Suprapubic skin (tissue), 4 donors: ENCODE measurements around the gene ARHGAP6. TPM values are rescaled to one million over a fixed set of nuclear protein-coding genes. Genes with fewer than 3 reads are reported as not detected.

Experiments used
- DNase-seq, 2 donors: peaks; one replicate each; pipeline ENCODE4 v3.0.0-alpha.2; 2019; ENCODE audit warnings: low spot score in 2 of 2
- H3K27ac ChIP-seq: fragments of 200-600 bp; sonication (generic); one replicate; pipeline ENCODE4 v1.5.1; 2019
- H3K27me3 ChIP-seq: fragments of 200-600 bp; sonication (generic); one replicate; pipeline ENCODE4 v1.5.1; 2019
- H3K36me3 ChIP-seq: fragments of 200-600 bp; sonication (generic); one replicate; pipeline ENCODE4 v1.5.1; 2019
- H3K4me1 ChIP-seq: fragments of 200-600 bp; sonication (generic); one replicate; pipeline ENCODE4 v1.5.1; 2019
- H3K4me3 ChIP-seq: fragments of 200-600 bp; sonication (generic); one replicate; pipeline ENCODE4 v1.5.1; 2019; ENCODE audit warnings: mild to moderate bottlenecking
- H3K9me3 ChIP-seq: fragments of 200-600 bp; sonication (generic); one replicate; pipeline ENCODE4 v1.5.1; 2019
- EP300 ChIP-seq: sonication (generic); formaldehyde crosslinking; IDR thresholded peaks from one replicate; pipeline ENCODE4 v1.6.1; 2017; ENCODE audit warnings: antibody characterized with exemption
- POLR2A ChIP-seq, 2 donors: fragments of 450-650 bp; IDR thresholded peaks; one replicate each; pipeline ENCODE4 v1.6.1; 2017; ENCODE audit warnings: antibody characterized with exemption in 2 of 2, mild to moderate bottlenecking in 2 of 2, moderate library complexity in 2 of 2
- POLR2AphosphoS5 ChIP-seq, 3 donors: sonication (generic); formaldehyde crosslinking; IDR thresholded peaks; one replicate each; pipeline ENCODE4 v1.6.1; 2017; ENCODE audit warnings: antibody characterized with exemption in 3 of 3
- WGBS: methylation state at CpG from one replicate; pipeline ENCODE4 v1.1.5; 2018; 5-methylcytosine and 5-hydroxymethylcytosine counted together
- total RNA-seq, 4 donors: library from RNA; depleted of rRNA; stranded (reverse); fragments of >200 nt; gene quantifications; one replicate each; pipeline ENCODE4 v1.1.0, GENCODE V29; 2016
- TF ChIP-seq, protein P1 (sequence below), 2 donors: fragments of 200-600 bp in 1 of 2; fragments of 450-650 bp in 1 of 2; sonication (generic) in 1 of 2; IDR thresholded peaks; one replicate each; pipeline ENCODE4 v1.5.1; 2016 to 2019; ENCODE audit warnings: antibody characterized with exemption in 2 of 2, mild to moderate bottlenecking in 1 of 2, moderate library complexity in 1 of 2

Gene ARHGAP6
- total RNA-seq, 4 donors from 2014 or later, result 1.6 to 6.7 (median 3.1) TPM

GRCh38 chrX:11647138-11647537 is 18.6 kb downstream of the ARHGAP6 start:
- DNase-seq, result no peak
- TF ChIP-seq, protein P1, sequence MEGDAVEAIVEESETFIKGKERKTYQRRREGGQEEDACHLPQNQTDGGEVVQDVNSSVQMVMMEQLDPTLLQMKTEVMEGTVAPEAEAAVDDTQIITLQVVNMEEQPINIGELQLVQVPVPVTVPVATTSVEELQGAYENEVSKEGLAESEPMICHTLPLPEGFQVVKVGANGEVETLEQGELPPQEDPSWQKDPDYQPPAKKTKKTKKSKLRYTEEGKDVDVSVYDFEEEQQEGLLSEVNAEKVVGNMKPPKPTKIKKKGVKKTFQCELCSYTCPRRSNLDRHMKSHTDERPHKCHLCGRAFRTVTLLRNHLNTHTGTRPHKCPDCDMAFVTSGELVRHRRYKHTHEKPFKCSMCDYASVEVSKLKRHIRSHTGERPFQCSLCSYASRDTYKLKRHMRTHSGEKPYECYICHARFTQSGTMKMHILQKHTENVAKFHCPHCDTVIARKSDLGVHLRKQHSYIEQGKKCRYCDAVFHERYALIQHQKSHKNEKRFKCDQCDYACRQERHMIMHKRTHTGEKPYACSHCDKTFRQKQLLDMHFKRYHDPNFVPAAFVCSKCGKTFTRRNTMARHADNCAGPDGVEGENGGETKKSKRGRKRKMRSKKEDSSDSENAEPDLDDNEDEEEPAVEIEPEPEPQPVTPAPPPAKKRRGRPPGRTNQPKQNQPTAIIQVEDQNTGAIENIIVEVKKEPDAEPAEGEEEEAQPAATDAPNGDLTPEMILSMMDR (IDR thresholded peaks at IDR 0.05), result no peak
- TF ChIP-seq POLR2A (IDR thresholded peaks at IDR 0.05) (no peak), POLR2AphosphoS5 (IDR thresholded peaks at IDR 0.05) (no peak), EP300 (no peak)
- 62% methylated on average over 3 of the region's 3 CpGs for WGBS
- no peak overlapping the region for H3K4me3 ChIP-seq
- no peaks in the 10 kb centered on the region for H3K27me3 ChIP-seq
- H3K27ac ChIP-seq, result no peak overlapping the region
- no peaks in the 10 kb centered on the region for H3K4me1 ChIP-seq
- H3K9me3 ChIP-seq, result no peaks in the 10 kb centered on the region
- no peaks in the 10 kb centered on the region for H3K36me3 ChIP-seq

DNA sequence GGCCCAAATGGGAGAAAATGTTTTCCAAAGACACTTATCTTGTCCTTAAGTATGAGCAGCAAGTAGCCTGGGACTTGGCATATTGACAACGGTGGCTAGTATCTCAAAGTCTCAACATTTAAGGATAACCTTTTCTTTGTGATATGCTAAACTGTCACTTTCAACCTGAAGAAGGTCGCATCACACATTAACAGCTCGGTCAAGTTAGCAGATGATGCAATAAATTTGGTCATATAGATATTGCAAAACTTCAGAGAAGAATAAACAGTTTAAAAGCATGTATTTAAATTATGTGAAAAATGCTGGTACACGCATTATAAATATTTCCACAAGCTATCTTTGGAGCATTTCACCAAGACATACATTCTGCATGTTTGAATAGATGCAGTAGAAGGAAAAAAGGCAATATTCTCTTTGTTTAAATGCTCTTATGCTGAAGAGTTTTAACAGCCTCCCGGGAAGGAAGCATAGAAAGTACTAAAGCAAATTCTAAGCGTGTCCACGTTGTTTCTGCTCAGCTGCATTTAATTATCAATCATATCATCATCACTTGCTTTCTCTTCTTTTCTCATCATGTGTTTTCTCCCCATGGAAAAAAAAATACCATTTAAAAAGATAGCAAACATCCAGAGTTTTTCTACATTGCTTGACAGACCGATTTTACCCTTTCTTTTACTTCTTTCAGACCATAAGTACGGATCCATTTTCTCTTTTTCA is 24.2 kb downstream of the ARHGAP6 start:
- H3K4me1 ChIP-seq, result no peaks in the 10 kb centered on the region
- TF ChIP-seq EP300 (no peak), POLR2A (IDR thresholded peaks at IDR 0.05) (no peak), POLR2AphosphoS5 (IDR thresholded peaks at IDR 0.05) (no peak)
- TF ChIP-seq, protein P1 (IDR thresholded peaks at IDR 0.05), result no peak
- no peak overlapping the region for H3K27ac ChIP-seq
- H3K9me3 ChIP-seq, result no peaks in the 10 kb centered on the region
- H3K4me3 ChIP-seq, result no peak overlapping the region
- no peaks in the 10 kb centered on the region for H3K36me3 ChIP-seq
- no peak for DNase-seq
- no peaks in the 10 kb centered on the region for H3K27me3 ChIP-seq
- 47% methylated on average over 9 of the region's 9 CpGs for WGBS

DNA sequence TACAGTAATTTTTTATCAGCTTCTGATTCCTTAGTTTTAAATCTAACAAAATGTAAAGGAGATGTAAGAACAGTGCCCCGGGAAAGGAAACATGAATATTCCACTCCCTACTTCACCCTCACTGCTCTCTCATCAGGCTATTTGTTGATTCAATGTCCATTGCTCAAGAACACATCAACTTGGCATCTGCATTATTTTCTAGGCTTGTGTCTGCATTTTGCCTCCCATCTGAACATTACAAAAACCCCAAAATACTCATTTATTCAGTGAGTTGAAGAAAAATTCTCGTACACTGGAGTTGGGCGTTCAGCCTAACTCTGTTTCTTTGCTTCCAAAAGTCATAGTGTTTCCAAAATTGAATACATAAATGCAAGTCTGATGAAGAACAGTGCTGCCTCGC is 25.6 kb downstream of the ARHGAP6 start:
- DNase-seq, result no peak
- no peaks in the 10 kb centered on the region for H3K27me3 ChIP-seq

GRCh38 chrX:11632732-11633131 is 33.0 kb downstream of the ARHGAP6 start:
- no peak overlapping the region for H3K27ac ChIP-seq
- no peaks in the 10 kb centered on the region for H3K36me3 ChIP-seq
- no peaks in the 10 kb centered on the region for H3K9me3 ChIP-seq
- H3K4me1 ChIP-seq, result no peaks in the 10 kb centered on the region
- no peaks in the 10 kb centered on the region for H3K27me3 ChIP-seq
- TF ChIP-seq, protein P1 (IDR thresholded peaks at IDR 0.05), result no peak
- TF ChIP-seq EP300, result no peak
- no peak for TF ChIP-seq POLR2AphosphoS5 (IDR thresholded peaks at IDR 0.05)
- no peak for TF ChIP-seq POLR2A (IDR thresholded peaks at IDR 0.05)
- 22% methylated on average over 1 of the region's 1 CpG for WGBS
- H3K4me3 ChIP-seq, result no peak overlapping the region
- no peak for DNase-seq

More for the DNA sequence above, 25.6 kb downstream of the ARHGAP6 start:
- Histone ChIP-seq H3K4me3 (no peak overlapping the region), H3K36me3 (no peaks in the 10 kb centered on the region), H3K4me1 (no peaks in the 10 kb centered on the region), H3K9me3 (no peaks in the 10 kb centered on the region), H3K27ac (no peak overlapping the region)
- TF ChIP-seq POLR2AphosphoS5 (IDR thresholded peaks at IDR 0.05), result no peak
- TF ChIP-seq, protein P1 (IDR thresholded peaks at IDR 0.05), result no peak
- TF ChIP-seq EP300, result no peak
- no peak for TF ChIP-seq POLR2A (IDR thresholded peaks at IDR 0.05)
- WGBS, result 53% methylated on average over 4 of the region's 4 CpGs

- WGBS, result 33% methylated on average over 4 of the region's 4 CpGs
- no peaks in the 10 kb centered on the region for H3K27me3 ChIP-seq
- no peak overlapping the region for H3K4me3 ChIP-seq
- TF ChIP-seq POLR2AphosphoS5 (IDR thresholded peaks at IDR 0.05) (no peak), EP300 (no peak), POLR2A (IDR thresholded peaks at IDR 0.05) (no peak)
- TF ChIP-seq, protein P1 (IDR thresholded peaks at IDR 0.05), result no peak
- no peaks in the 10 kb centered on the region for H3K9me3 ChIP-seq
- H3K4me1 ChIP-seq, result no peaks in the 10 kb centered on the region
- H3K27ac ChIP-seq, result no peak overlapping the region
- DNase-seq, result no peak
- H3K36me3 ChIP-seq, result no peaks in the 10 kb centered on the region
These were observed 36.0 kb downstream of the ARHGAP6 start for GRCh38 chrX:11629593-11630211.
